Activated CD4-positive, alpha-beta T cell treated with anti-CD3 and anti-CD28 coated beads, Interleukin-2, amount 50 U/mL, for 24 hours (primary cell): ENCODE data around the gene CACNA1I.

ENCODE experiments used
- DNase-seq, 2 donors: peaks; one replicate each; pipeline ENCODE4 v3.0.0-alpha.2; 2020; ENCODE audit warnings: low read depth in 1 of 2, low spot score in 1 of 2

The CACNA1I gene

DNA sequence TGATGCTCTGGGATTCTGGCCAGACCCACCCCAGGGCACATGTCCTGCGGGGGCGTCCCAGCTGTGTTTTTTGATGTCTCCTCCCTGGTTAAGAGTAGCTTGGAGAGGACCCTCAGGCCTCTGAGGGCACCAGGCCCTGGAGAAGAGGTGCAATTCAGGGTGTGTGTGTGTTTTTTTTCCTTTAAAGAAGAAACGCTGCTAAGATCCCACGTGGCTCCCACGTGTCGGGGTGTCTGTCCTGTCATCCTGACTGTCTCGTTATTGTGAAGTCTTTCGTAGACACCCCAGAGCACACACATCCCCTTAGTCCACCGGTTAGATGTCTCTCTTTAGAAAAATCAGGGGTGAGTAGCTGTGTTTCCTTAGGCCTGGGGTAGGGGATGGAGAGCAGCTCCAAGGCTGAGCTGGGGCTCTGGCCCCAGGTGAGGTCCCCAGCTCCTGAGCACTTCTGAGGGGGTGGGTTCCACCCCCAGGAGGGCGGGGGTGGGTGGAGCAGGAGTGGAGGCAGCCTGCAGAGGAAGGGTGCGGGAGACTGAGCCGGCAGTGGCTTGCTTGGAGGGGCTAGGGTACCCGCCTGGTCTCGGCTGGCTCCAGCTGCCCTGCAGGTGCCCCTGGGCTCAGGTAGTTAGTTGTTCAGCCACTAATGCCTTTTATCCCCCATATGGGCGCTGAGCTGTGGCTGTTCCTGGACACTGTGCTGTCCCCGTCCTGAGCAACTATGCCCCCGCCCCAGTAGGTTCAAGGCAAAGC, 116.4 kb downstream of the CACNA1I start:
- no peak for DNase-seq

DNA sequence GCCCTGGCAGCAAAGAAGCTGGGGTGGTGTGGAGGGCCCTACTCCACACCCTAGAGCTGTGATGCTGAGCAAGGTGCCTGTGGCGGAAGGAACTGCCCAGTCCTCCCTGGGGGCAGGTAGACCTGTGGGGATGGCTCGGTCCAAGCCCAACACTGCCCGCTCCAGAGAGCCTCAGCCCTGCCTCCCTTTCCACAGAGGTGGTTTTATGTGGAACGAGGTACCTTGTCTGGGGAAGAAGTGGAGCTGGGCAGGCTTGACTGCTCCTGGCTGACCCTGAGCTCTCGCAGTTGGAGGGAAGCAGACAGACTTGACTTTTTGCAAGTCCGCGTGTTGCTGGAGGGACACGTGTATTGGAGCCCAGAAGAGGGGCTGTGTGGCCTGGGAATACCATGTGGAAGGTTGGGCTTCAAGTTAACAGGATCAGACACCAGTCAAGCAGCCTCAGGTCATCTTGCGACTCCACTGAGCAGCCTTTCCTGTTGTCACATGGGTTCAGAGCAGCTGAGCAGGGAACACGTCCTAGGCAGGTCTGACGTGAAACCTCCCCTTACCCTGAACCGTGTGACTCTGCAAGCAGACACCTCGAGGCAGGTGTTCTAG, 117.7 kb downstream of the CACNA1I start:
- DNase-seq = no peak

DNA sequence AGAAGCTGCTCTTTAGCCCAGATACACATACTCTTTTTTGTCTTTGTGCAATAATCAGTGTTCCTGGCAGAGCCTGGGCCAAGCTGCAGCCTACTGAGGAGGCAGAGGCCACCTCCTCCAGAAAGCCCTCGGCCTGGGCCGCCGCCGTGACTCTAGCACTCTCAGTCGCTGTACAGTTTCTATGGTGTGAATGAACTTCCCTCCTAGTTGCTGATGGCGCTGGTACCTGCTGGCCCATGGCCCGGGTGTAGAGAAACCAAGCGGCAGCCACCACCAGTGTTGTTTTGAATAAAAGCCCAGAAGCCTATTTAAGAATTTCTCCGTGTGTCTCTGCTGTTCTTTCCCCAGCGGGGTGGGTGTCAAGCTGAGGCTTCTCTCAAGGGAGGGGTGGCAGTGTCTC, 118.9 kb downstream of the CACNA1I start:
- DNase-seq = no peak

DNA sequence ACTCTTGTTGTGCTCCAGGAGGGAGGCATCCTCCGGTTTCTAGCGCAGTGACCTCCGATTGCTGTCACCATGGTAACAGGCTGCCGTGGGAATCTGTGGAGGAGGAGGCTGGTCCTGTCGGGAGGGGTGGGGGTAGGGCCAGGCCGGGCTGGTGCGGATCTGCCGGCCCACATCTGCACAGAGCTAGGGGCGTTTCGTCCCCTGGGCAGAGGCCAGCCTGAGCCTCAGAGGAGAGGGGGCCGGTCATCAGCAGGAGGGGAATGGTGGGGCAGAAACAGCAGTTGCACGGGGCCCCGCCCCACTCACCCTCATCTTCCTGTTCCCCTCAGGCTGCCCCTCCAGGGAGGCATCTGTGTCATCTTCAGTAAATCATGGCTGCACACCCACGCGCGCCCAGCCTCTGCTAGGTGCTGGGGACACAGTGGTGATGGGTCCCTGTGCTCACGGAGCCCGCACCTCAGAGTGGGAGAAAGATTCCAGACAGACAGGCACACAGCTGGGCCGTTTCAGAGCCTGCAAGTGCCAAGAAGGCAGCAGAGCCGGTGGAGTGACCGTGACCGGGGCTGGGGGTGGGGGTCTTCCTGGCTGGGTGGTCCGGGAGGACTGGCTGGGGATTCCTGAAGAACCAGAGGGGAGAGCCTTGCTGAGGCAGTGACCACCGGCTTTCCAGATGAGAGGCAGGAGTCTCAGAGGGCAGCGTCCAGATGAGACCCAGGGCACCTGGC, 120.5 kb downstream of the CACNA1I start:
- DNase-seq = no peak

DNA sequence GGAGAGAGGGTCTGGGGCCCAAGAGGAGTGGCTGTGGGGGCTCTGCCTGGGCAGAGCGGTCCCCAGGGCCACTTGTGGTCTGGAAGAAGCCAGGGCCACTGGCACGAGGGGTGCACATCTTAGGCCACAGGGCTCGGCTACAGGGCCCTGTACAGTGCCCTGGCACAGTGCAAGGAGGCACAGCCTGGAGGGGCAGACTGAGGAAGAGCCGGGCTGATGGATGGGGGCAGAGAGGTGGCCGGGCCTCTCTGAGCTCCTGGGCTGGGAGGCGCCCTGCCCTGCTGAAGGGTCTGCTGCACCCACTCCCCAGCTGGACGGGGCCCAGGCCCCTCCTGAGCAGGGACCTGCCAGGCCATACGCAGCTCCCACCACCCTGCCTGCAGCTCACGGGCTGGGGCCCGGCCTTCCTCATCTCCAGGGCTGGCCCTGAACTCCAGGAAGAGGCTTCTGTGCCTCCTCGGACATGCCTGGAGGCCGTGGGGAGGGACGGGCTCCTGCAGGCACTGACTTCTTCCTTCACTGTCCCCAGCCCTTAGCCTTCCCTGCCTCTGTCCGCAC, 123.5 kb downstream of the CACNA1I start:
- no peak for DNase-seq

DNA sequence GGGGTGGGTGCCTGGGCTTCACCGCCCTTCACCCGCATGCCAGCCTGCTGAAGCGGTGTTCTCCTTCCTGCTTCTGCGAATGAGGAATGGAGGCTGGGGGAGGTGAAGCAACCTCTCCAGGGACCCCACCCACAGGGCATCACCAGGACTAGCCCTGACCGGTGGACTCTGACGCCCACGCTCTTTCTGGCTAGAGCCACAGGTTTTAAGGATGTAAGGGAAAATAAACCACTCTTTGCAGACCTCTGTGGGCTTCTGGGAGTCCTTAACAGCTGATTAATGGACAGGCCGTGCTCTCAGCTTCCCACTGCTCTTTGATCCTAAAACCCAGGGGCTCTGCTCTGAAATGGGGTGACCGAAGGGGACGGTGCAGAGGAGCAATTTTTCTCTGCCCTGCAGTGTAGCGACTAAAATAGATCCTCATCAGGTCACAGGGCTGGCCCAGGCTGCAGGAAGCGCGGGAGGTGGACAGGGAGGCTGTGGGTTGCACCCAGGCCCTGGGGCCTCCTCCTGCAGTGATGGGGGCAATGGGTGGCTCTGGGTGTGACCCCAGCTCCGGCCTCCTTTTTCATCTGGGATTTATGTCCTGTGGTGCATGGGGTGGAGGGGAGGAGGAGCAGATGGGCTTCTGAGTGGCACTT, 127.4 kb downstream of the CACNA1I start:
- DNase-seq = no peak

DNA sequence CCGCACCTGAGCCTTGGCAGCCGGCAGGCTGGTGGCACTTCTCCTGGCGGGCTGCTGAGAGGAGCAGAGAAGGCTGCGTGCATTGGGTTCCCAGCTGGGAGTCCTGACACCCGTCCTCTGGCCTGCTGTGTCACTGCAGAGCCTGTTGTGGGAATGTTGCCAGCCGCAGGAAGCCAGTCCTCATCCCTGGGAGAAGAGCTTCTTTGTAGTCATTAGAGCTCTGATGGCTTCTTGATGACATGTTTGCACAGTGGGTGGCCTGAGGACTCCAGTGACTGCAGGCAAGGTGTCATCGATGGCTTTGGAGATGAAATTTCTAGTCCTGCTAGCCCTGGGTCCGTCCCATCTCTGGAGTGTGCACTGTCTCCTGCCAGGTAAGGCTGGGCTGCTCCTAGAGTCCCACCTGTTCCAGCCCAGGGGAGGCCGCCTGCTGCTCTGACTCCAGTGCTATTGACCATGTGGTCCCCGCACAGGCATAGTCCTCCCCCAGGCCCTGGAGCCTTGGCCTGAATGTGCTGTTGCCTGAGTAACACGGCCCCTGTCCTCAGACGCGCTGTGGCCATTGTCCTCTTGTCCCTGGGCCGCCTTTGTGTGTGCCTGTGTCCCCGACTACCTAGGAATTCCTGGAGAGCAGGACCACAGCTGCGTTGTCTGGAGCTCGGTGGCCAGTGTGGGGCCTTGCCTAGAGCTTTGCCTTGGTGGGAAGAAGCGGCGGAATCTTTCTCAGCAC, 129.2 kb downstream of the CACNA1I start:
- DNase-seq = no peak

DNA sequence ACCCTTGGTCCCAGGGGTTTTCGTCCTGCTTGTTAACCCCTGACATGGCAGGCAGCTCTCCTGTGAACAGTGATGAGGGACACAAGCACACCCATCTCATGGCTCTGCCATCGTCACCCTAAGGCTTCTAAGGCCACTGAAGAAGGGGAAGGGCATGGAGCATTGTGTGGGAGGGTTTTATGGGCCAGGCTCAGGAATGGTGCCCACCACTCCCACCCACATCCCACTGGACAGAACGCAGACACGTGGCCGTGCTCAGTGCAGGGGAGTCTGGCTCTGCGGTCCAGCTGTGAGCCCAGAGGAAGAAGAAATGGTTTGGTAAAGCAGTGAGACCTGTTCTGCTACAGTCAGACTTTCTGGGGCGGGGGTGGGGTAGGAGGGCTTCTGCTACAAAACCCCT, 130.0 kb downstream of the CACNA1I start:
- DNase-seq = no peak

DNA sequence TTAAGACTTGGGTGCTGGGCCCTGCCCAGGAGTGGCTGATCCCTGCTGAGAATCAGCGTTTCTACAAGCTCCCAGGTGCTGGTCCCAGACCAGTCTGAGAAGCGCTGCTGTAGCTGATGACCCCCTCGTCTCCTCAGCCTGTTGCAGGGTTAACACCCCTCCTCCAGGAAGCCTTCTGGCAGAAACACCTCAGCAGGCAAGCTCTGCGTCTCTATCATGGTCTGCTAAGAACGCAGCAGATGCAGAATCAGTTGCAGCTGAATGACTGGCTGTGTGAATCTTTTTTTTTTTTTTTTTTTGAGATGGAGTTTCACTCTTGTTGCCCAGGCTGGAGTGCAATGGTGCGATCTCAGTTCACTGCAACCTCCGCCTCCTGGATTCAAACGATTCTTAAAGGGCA, 132.5 kb downstream of the CACNA1I start:
- no peak for DNase-seq

DNA sequence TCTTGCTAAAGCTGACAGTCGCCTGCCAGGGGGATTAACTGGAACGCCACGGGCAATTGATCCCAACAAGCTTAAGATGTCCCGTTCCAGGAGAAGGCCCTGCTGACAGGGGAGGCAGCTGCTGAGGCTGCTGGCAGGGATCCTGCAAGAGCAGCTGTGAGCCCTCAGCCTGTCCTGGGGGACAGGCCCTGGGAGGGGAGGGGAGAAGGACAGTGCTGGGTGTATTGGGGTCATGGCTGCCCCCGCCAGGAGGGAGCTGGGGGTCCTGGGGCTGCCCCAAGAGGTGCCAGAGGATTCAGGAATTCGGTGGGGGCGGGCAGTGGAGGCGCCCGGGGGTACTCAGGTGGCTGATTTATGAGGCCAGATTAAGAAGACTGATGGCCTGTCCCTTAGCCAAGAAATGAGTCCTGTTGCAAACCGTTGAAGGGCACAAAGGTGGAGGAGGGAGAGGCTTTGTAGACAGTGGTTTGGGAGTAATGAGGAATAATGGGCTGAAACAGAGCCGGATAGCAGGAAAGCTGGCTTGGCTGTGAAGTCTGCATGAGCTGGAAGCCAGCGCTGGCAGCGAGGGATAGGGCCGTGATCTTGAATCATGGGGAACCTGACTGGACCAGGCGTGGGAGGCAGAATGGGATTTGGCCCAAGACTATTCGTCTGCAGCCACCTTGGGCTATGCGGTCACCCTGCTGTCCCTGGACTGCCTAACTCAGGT, 133.5 kb downstream of the CACNA1I start:
- DNase-seq = no peak

DNA sequence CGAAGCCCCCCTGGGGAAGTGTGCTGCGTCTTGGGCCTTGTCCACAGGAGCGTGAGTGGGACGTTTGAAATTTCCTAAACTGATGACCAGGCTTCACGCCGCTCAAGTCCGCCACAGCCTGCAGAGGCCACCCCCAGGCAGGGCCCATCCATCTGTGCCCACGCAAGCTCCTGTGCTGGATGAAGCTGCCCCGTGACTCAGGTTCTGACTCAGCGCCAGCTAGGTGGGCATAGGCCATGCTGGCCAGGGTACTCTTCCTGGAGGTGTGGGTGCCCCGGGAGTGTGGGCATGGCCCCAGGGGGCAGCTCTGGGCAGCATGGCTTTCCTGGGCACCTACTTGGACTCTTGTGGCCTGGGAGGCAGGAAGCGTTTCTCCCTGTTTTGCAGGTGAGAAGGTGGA, 134.8 kb downstream of the CACNA1I start:
- DNase-seq = no peak

DNA sequence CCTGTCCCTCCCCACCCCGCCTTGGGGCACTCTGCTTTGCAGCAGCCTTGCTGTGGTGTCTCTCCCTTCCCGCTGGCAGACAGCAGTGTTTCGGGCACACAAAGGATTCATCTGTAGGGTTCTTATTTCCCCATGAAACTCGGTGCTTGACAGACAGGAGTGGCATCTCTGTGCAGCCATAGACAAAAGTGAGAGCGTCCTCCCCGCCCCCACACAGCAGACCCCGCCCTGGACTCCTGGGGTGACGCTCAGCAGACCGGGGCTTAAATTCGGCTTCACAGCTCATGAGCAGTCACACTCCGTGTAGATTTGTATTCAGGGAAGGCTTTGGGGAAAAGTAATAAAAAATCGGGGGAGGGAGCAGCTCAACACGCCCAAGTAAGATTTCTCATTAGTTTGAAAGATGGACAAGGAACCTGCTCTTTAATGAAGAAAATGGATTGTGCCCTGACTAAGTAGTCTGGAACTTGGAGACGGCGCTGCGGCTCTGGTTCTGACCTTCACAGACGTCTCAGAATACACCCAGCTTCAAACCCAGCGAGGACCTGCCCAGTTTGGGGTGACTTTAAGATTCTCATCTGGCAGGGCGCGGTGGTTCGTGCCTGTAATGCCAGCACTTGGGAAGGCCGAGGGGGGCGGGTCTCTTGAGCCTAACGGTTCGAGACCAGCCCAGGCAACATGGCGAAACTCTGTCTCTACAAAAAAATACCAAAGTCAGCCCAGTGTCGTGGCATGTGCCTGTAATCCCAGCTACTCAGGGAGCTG, 136.0 kb downstream of the CACNA1I start:
- DNase-seq = no peak

DNA sequence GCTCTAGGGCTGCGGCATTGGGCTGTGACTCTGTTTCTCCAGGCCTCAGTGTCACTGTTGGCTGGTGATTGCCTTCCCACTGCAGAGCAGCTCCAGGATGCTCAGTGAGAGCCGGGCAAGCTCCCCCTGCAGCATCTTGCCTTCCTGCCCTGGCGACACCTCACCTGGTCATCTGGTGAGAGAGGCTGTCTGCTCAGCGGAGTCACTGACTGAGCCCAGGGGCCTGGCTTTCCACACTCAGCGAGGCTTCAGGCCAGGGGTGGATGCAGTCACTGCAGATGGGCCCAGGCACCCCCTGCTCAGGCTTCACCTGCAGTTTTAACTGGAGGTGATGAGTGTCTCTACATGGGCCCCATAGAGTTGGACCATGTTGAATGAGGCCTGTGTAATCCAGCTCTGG, 136.8 kb downstream of the CACNA1I start:
- DNase-seq = no peak

DNA sequence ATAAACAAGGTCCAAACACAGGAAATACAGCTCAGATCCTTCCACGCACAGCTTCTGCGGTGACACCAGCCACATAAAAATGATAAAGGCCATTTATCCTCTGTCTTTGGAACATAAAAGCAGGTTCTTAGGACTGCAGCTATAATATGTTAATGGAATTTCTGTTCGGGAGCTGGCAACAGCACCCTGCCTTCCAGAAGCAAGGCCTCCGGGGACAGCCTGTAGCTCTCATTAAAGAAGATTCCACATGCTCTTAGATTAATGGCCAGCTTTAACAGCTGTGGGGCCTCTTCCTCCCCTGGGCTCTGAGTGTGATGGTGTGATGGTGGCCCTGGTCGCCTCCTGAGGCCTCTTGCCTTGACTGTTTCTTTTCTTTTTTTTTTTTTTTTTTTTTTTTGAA, 137.3 kb downstream of the CACNA1I start:
- no peak for DNase-seq

DNA sequence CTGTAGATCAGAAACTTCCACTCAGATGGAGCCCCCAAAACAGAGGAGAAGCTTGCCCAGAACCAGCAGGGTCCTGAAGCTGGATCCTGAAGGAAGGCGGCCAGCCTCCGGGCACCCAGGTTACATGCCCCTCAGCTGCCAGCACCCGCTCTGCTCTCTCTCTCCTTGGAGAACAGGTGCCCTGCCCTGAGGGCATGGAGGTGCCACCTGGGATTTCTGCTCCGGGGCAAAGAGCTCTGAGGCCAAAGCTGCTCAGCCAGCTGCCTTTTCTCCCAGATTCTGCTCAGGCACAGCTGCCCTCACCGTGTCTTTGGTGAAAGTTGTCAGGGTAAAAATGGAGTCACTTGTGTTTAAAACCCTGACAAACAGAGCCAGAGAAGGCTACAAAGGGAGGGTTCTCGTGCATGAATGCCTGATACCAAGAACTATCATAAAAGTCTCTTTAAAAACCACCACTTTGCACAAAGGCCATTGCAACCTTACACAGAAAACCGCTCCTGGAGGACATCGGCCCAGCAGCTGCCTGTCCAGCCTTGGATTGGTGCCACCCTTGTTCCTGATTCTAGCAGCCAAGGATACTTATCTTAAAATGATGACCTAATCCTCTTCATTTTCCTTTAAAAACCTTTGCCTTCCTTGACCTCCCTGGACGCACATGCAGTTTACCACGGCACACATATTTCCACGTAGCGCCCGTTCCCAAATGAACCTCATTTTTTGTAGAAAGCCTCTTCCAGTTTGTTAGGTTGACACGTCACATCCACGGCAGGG, 140.0 kb downstream of the CACNA1I start:
- DNase-seq = no peak

DNA sequence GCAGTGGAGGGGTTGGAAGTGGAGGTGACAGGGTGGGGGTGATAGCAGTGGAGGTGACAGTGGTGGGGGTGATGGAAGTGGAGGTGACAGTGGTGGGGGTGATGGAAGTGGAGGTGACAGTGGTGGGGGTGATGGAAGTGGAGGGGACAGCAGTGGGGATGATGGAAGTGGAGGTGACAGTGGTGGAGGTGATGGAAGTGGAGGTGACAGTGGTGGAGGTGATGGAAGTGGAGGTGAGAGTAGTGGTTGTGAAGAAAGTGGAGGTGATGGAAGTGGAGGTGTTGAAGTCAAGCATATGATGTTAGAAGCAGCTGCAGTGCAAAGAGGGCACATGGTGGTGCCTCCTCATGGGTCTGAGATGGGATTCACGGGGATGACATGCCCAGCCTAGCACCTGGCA, 141.5 kb downstream of the CACNA1I start:
- DNase-seq = no peak

DNA sequence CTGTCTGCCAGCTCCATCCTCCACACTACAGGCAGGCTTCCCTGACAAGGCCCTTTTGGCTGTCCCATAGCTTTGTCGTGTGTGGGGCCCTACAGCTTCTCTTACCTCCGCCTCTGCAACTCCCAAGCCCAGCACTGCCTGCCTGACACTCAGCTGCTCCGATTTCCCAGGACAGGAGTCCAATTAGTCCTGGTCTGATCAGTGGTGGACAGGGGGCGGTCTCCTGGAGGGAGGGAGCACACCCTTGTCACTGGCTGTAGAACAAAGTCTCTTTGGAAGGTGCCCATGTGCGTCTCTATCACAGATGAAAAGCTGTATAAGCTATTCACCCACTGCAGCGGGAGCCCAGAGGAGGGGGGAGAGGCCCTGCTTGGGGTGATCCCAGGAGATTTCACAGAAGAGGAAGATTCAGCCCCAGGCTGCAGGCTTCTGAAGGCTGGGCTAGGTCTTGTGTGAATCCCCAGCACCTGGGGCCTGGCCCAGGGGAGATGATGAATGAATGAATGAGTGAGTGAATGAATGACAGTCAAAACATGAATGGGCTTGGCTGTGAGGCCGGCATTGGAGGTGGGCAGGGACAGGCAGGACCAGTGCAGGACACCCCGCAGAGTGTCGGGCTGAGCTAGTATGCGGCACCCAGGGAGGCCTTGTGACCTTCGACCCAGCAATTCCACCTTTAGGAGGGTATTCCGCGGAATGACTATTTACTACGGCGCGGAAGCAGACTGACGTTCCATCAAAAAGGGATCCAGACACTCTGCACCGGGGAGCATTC, 142.4 kb downstream of the CACNA1I start:
- no peak for DNase-seq

DNA sequence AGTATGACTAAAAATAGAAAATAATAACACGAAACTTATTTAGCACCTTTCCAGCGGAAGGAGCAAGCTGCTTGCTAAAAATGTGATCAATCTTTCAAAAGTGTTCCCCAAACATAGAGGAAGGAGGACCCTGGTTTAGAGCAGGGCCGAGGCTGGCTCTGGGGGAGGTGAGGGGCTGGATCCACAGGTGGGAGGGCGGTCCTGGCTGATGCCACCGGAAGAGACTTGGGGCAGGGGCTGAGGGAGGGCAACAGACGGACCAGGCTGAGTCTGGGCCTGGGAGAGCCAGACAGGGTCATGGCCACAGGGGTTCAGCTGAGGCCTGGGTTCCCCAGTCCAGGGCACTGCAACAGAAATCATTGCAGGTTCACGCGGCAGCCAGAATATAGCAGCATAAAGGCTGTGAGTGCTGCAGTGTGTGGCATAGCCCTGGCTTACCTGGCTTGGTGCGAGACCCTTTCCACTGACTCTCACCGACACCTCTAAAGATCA, 143.3 kb downstream of the CACNA1I start:
- no peak for DNase-seq
